EH (cell line): ENCODE data around the gene PHF3.

ENCODE experiments used
- DNase-seq: peaks from one replicate; pipeline ENCODE4 v3.0.0-alpha.2; 2015; ENCODE audit warnings: low read depth

The PHF3 gene

GRCh38 chr6:63649269-63649668 lies 13.7 kb downstream of the PHF3 start:
- DNase-seq, result no peak

- DNase-seq, result no peak
Measured at GRCh38 chr6:63649847-63650265, 14.3 kb downstream of the PHF3 start.

- DNase-seq, result no peak
Measured at GRCh38 chr6:63652980-63653379, 17.4 kb downstream of the PHF3 start.

GRCh38 chr6:63660757-63661156 lies 25.2 kb downstream of the PHF3 start:
- DNase-seq, result no peak

- no peak for DNase-seq
Measured at GRCh38 chr6:63661769-63662168, 26.2 kb downstream of the PHF3 start.

- DNase-seq, result peak; percentile 79
Measured at GRCh38 chr6:63663147-63663955, 27.7 kb downstream of the PHF3 start.

- no peak for DNase-seq
Measured at GRCh38 chr6:63663956-63664281, 28.3 kb downstream of the PHF3 start.

- DNase-seq, result no peak
Measured at GRCh38 chr6:63671098-63671754, 35.6 kb downstream of the PHF3 start.

GRCh38 chr6:63672582-63673129 lies 37.1 kb downstream of the PHF3 start:
- DNase-seq, result no peak

GRCh38 chr6:63673692-63674091 lies 38.1 kb downstream of the PHF3 start:
- no peak for DNase-seq

- DNase-seq, result no peak
Measured at GRCh38 chr6:63674635-63675034, 39.0 kb downstream of the PHF3 start.

GRCh38 chr6:63675138-63675537 lies 39.5 kb downstream of the PHF3 start:
- no peak for DNase-seq

GRCh38 chr6:63676412-63677114 lies 41.0 kb downstream of the PHF3 start:
- DNase-seq, result no peak

GRCh38 chr6:63677282-63677681 lies 41.7 kb downstream of the PHF3 start:
- DNase-seq, result peak; percentile 6

GRCh38 chr6:63683071-63683603 lies 47.5 kb downstream of the PHF3 start:
- DNase-seq, result no peak

GRCh38 chr6:63685446-63686379 lies 50.1 kb downstream of the PHF3 start:
- no peak for DNase-seq

GRCh38 chr6:63689421-63689820 lies 53.8 kb downstream of the PHF3 start:
- DNase-seq, result no peak

GRCh38 chr6:63690221-63690620 lies 54.6 kb downstream of the PHF3 start:
- no peak for DNase-seq

GRCh38 chr6:63705707-63706106 lies 70.1 kb downstream of the PHF3 start:
- no peak for DNase-seq

GRCh38 chr6:63706630-63707029 lies 71.0 kb downstream of the PHF3 start:
- no peak for DNase-seq

- no peak for DNase-seq
Measured at GRCh38 chr6:63708631-63709030, 73.0 kb downstream of the PHF3 start.
